ENCODE data around the gene ZIC2. TPM values are rescaled to one million over a fixed set of nuclear protein-coding genes. Genes with fewer than 3 reads are reported as not detected.

Gene ZIC2
- under 0.01 TPM in 1 of 2 replicates, not detected in the other for total RNA-seq

DNA sequence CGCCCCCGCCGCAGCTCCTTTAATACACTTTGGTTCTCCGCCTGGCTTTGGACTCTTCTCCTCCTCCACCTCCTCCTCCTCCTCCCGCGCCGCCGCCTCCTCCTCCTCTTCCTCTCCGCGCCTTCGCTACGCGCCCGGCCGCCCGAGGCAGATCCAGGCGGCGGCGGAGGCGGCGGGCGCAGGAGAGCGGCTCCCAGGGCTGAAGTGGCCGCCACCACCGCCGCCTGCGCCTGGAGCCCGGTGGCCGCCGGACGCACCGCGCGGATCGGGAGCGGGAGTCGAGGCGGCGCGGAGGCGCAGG is at the start of gene ZIC2:
Gene ZIC2 (plus strand): TSS at position 50 of the 301 bp plus-strand sequence. CDS start 281 bp downstream, outside the sequence.

GRCh38 chr13:99971576-99972189 is 9.9 kb upstream of the ZIC2 start, which contains the start of gene ZIC5:
TSS of gene ZIC5 (minus strand) at chr13:99971767. CDS start at chr13:99971603, 164 bp downstream.

Other genes starting within 250 kb of the ZIC2 start
- gene ZIC5, start 10.0 kb upstream of the ZIC2 start, total RNA-seq: not detected in 2 replicates
- gene PCCA, start 107.3 kb downstream of the ZIC2 start, total RNA-seq: 23.4 and 27.5 TPM in 2 replicates